ENCODE measurements around the gene ZBP1.

Gene ZBP1

DNA sequence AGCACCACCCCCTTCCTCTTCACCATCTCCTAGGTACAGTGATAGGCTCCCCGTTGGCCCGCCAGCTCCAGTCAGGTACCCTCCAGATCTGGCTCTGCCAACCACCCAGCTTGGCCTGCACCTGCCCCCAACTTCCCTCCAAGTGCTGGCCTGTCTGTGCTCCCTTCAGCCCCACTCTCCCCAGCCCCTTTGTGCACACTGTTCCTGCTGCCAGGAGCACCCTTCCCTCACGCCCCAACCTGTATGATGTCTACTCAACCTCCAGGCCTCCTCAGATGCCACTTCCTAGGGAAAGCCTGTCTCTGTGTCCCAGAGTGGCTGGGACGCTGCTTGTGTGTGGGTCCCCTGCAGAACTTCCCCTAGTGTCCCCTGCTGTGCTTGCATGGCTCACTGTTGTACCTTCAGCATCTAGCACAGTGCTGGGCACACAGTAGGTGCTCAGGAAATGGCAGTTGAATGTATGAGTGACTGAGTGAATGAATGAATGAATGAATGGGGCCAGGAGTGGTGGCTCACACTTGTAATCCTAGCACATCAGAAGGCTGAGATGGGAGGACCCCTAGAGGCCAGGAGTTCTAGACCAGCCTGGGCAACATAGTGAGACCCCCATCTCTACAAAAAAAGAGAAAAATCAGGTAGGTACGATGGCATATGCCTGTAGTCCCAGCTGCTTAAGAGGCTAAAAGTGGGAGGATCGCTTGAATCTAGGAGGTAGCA is 3.0 kb downstream of the ZBP1 start:
- Histone ChIP-seq H3K4me2 (peak overlapping the region; percentile 99), H4K20me1 (ENCODE audit: insufficient read depth) (no peaks in the 10 kb centered on the region), H2AFZ (ENCODE audit: low read depth) (no peak overlapping the region), H3K79me2 (ENCODE audit: insufficient read depth, low read depth) (no peaks in the 10 kb centered on the region), H3K9ac (no peak overlapping the region; the same call in 1 of the 2 replicates), H3K27me3 (ENCODE audit: insufficient read depth, low read depth) (no peaks in the 10 kb centered on the region), H3K4me3 (IDR thresholded peaks at IDR 0.05; ENCODE audit: insufficient read depth, low read depth, low read length) (no peak overlapping the region), H3K36me3 (ENCODE audit: insufficient read depth) (no peaks in the 10 kb centered on the region), H3K27ac (peak overlapping the region; percentile 89; the same call in 1 of the 2 replicates), H3K4me1 (ENCODE audit: low read depth, poor library complexity, severe bottlenecking) (peaks cover 62% of the 10 kb centered on the region)
- TF ChIP-seq, protein P1, sequence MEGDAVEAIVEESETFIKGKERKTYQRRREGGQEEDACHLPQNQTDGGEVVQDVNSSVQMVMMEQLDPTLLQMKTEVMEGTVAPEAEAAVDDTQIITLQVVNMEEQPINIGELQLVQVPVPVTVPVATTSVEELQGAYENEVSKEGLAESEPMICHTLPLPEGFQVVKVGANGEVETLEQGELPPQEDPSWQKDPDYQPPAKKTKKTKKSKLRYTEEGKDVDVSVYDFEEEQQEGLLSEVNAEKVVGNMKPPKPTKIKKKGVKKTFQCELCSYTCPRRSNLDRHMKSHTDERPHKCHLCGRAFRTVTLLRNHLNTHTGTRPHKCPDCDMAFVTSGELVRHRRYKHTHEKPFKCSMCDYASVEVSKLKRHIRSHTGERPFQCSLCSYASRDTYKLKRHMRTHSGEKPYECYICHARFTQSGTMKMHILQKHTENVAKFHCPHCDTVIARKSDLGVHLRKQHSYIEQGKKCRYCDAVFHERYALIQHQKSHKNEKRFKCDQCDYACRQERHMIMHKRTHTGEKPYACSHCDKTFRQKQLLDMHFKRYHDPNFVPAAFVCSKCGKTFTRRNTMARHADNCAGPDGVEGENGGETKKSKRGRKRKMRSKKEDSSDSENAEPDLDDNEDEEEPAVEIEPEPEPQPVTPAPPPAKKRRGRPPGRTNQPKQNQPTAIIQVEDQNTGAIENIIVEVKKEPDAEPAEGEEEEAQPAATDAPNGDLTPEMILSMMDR (conservative IDR thresholded peaks at IDR 0.05; ENCODE audit: low read depth, low read length): no peak

- Histone ChIP-seq H3K36me3 (ENCODE audit: insufficient read depth) (no peaks in the 10 kb centered on the region), H3K4me2 (peak overlapping the region; percentile 99; the same call in 1 of the 2 replicates), H3K27ac (no peak overlapping the region), H3K4me3 (IDR thresholded peaks at IDR 0.05; ENCODE audit: insufficient read depth, low read depth, low read length) (no peak overlapping the region), H2AFZ (ENCODE audit: low read depth) (no peak overlapping the region), H3K79me2 (ENCODE audit: insufficient read depth, low read depth) (no peaks in the 10 kb centered on the region), H4K20me1 (ENCODE audit: insufficient read depth) (no peaks in the 10 kb centered on the region), H3K27me3 (ENCODE audit: insufficient read depth, low read depth) (no peaks in the 10 kb centered on the region), H3K9ac (no peak overlapping the region), H3K4me1 (ENCODE audit: low read depth, poor library complexity, severe bottlenecking) (peaks cover 53% of the 10 kb centered on the region)
- TF ChIP-seq, protein P1 (conservative IDR thresholded peaks at IDR 0.05; ENCODE audit: low read depth, low read length): no peak
These were observed 3.9 kb downstream of the ZBP1 start for GRCh38 chr20:57616143-57616951.

DNA sequence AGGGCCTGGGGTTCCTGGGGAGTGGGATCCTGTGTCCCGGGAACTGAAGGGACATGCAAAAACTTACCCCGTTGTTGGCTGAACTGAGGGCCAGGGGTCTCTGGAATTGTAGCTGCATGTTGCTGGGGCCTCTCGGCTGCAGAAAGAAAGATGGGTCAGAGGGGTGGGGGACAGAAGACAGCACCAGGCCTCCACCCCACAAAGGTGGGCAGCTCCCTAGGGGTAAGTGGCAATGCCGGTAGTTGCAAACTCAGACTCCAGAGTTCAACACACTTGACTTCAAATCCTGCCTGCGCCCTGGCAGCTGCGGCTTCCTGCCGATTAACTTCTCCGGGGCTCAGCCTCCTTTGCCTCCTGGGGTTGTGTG is 4.8 kb downstream of the ZBP1 start:
- no peaks in the 10 kb centered on the region for H3K79me2 ChIP-seq (ENCODE audit: insufficient read depth, low read depth)
- no peaks in the 10 kb centered on the region for H4K20me1 ChIP-seq (ENCODE audit: insufficient read depth)
- H3K9ac ChIP-seq: no peak overlapping the region
- TF ChIP-seq, protein P1 (conservative IDR thresholded peaks at IDR 0.05; ENCODE audit: low read depth, low read length): no peak
- H3K4me2 ChIP-seq: no peak overlapping the region
- no peak overlapping the region for H3K27ac ChIP-seq
- H3K27me3 ChIP-seq (ENCODE audit: insufficient read depth, low read depth): no peaks in the 10 kb centered on the region
- no peak overlapping the region for H3K4me3 ChIP-seq (IDR thresholded peaks at IDR 0.05; ENCODE audit: insufficient read depth, low read depth, low read length)
- no peaks in the 10 kb centered on the region for H3K36me3 ChIP-seq (ENCODE audit: insufficient read depth)
- H2AFZ ChIP-seq (ENCODE audit: low read depth): no peak overlapping the region
- peaks cover 45% of the 10 kb centered on the region for H3K4me1 ChIP-seq (ENCODE audit: low read depth, poor library complexity, severe bottlenecking)

DNA sequence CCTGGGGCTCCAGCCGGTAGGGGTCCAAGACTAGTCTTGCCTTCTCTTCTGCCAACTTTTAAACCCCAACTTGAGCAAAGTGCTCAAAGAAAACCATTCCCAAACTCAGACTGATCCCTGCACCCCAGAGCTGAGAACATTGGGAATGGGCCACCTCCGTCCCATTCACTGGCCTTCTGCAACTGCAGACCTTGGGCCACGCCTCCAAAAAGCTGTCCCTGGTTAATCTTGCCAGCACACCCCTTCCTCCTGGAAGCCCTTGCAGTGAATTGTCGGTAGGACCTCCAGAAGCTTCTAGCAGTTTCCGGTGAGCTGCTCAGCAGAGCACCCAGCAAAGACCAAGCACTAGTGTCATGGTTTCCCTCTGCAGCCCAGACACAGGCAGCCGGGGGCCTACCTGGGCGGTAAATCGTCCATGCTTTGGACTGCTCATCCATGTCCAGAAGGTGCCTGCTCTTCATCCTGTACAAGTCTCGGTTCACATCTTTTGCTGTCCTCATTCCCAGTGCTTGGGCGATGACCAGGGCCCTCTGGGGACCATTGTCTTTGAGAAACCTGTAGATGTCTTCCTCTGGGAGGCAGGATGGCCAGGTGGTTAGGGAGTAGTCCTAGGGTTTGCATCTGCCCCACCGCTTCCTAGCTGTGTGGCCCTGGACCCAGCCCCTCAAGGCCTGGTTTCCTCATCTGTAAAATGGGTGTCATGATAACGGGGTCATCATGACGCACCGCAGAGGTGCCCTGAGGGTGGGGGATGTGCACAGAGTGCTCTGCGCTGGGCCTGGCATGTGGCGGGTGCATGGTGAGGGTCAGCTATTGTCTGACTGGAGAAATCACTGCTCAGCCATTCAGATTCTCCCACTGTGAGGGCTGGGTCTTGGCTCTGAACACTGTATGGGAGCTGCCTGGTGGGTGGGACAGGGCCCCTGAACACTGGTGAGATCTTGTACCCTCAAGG is 5.5 kb downstream of the ZBP1 start:
- H3K4me3 ChIP-seq (IDR thresholded peaks at IDR 0.05; ENCODE audit: insufficient read depth, low read depth, low read length): no peak overlapping the region
- no peaks in the 10 kb centered on the region for H3K79me2 ChIP-seq (ENCODE audit: insufficient read depth, low read depth)
- H3K4me2 ChIP-seq: no peak overlapping the region
- TF ChIP-seq, protein P1 (conservative IDR thresholded peaks at IDR 0.05; ENCODE audit: low read depth, low read length): no peak
- H2AFZ ChIP-seq (ENCODE audit: low read depth): no peak overlapping the region
- no peaks in the 10 kb centered on the region for H3K27me3 ChIP-seq (ENCODE audit: insufficient read depth, low read depth)
- peaks cover 41% of the 10 kb centered on the region for H3K4me1 ChIP-seq (ENCODE audit: low read depth, poor library complexity, severe bottlenecking)
- no peaks in the 10 kb centered on the region for H4K20me1 ChIP-seq (ENCODE audit: insufficient read depth)
- H3K36me3 ChIP-seq (ENCODE audit: insufficient read depth): no peaks in the 10 kb centered on the region
- no peak overlapping the region for H3K9ac ChIP-seq
- H3K27ac ChIP-seq: no peak overlapping the region
